ENCODE results near the gene APOBEC3B. TPM values are rescaled to one million over a fixed set of nuclear protein-coding genes. Genes with fewer than 3 reads are reported as not detected.

The APOBEC3B gene
- polyA plus RNA-seq, 1 donor from 2014 or later = not detected

GRCh38 chr22:39026509-39027150 is 44.5 kb downstream of the APOBEC3B start:
- Histone ChIP-seq H3K9me3 (ENCODE audit: low read length) (no peaks in the 10 kb centered on the region), H3K36me3 (ENCODE audit: insufficient read depth, low read length) (no peaks in the 10 kb centered on the region), H2AFZ (ENCODE audit: low read depth, low read length) (no peak overlapping the region), H3K27me3 (ENCODE audit: insufficient read depth, low read depth, low read length) (no peaks in the 10 kb centered on the region), H3K9me2 (ENCODE audit: insufficient read depth, low read length) (no peaks in the 10 kb centered on the region), H3K4me3 (ENCODE audit: low read length) (no peak overlapping the region), H3F3A (ENCODE audit: insufficient read depth, low read length, poor library complexity, severe bottlenecking) (no peaks in the 10 kb centered on the region), H3K79me2 (replicated peaks; ENCODE audit: insufficient read depth, low read length) (no peaks in the 10 kb centered on the region), H3K4me2 (ENCODE audit: low read length) (no peak overlapping the region), H3K9ac (ENCODE audit: low read length) (no peak overlapping the region), H3K27ac (ENCODE audit: low read length) (no peak overlapping the region), H4K20me1 (ENCODE audit: insufficient read depth) (no peaks in the 10 kb centered on the region)
- TF ChIP-seq CTCF (IDR thresholded peaks at IDR 0.05; ENCODE audit: poor library complexity, severe bottlenecking) = no peak
- no peak for TF ChIP-seq REST (IDR thresholded peaks at IDR 0.05; ENCODE audit: borderline replicate concordance)
- TF ChIP-seq EZH2 (IDR thresholded peaks at IDR 0.05; ENCODE audit: borderline replicate concordance, insufficient read depth, low read length, poor library complexity, severe bottlenecking) = no peak
- TF ChIP-seq MXI1 (conservative IDR thresholded peaks at IDR 0.05; ENCODE audit: poor library complexity, severe bottlenecking) = no peak
- TF ChIP-seq POLR2AphosphoS5 (IDR thresholded peaks at IDR 0.05) = no peak
- TF ChIP-seq RAD21 (conservative IDR thresholded peaks at IDR 0.05) = no peak
- no peak for TF ChIP-seq EP300 (conservative IDR thresholded peaks at IDR 0.05; ENCODE audit: poor library complexity, severe bottlenecking)
- TF ChIP-seq TAF1 (IDR thresholded peaks at IDR 0.05; ENCODE audit: low read depth) = no peak
- no peak for TF ChIP-seq SMC3 (conservative IDR thresholded peaks at IDR 0.05; ENCODE audit: poor library complexity)

DNA sequence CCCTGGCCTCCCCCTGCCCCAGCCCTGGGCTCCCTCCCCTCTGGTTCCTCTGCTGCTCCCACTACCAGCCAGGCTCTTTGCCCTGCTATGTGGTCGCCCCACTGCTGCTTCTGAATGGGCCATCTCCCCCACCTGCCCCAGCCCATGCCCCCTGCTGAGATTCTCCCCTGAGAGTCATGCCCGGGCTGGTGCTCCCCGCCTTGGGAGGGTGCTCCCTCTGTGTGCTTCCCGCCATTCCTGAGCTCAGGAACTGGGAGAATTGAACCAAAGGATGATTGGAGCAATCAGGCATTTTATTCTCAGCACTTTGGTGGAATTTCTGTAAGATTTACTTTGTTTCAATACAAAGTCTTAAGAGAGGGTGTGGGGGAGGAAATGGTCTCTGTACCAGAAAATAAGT is 45.6 kb downstream of the APOBEC3B start:
- Histone ChIP-seq H3K27ac (ENCODE audit: low read length) (no peak overlapping the region), H3K79me2 (replicated peaks; ENCODE audit: insufficient read depth, low read length) (no peaks in the 10 kb centered on the region), H3K27me3 (ENCODE audit: insufficient read depth, low read depth, low read length) (no peaks in the 10 kb centered on the region), H3K9me3 (ENCODE audit: low read length) (no peaks in the 10 kb centered on the region), H3K4me2 (ENCODE audit: low read length) (no peak overlapping the region), H3K4me3 (ENCODE audit: low read length) (no peak overlapping the region), H3F3A (ENCODE audit: insufficient read depth, low read length, poor library complexity, severe bottlenecking) (no peaks in the 10 kb centered on the region), H3K9me2 (ENCODE audit: insufficient read depth, low read length) (no peaks in the 10 kb centered on the region), H3K36me3 (ENCODE audit: insufficient read depth, low read length) (no peaks in the 10 kb centered on the region), H3K9ac (ENCODE audit: low read length) (no peak overlapping the region), H2AFZ (ENCODE audit: low read depth, low read length) (no peak overlapping the region), H4K20me1 (ENCODE audit: insufficient read depth) (no peaks in the 10 kb centered on the region)
- TF ChIP-seq POLR2AphosphoS5 (IDR thresholded peaks at IDR 0.05) = no peak
- no peak for TF ChIP-seq EP300 (conservative IDR thresholded peaks at IDR 0.05; ENCODE audit: poor library complexity, severe bottlenecking)
- no peak for TF ChIP-seq MXI1 (conservative IDR thresholded peaks at IDR 0.05; ENCODE audit: poor library complexity, severe bottlenecking)
- TF ChIP-seq TAF1 (IDR thresholded peaks at IDR 0.05; ENCODE audit: low read depth) = no peak
- TF ChIP-seq RAD21 (conservative IDR thresholded peaks at IDR 0.05) = no peak
- TF ChIP-seq SMC3 (conservative IDR thresholded peaks at IDR 0.05; ENCODE audit: poor library complexity) = no peak
- TF ChIP-seq EZH2 (IDR thresholded peaks at IDR 0.05; ENCODE audit: borderline replicate concordance, insufficient read depth, low read length, poor library complexity, severe bottlenecking) = no peak
- TF ChIP-seq CTCF (IDR thresholded peaks at IDR 0.05; ENCODE audit: poor library complexity, severe bottlenecking) = no peak
- no peak for TF ChIP-seq REST (IDR thresholded peaks at IDR 0.05; ENCODE audit: borderline replicate concordance)

All from neural cell (in vitro differentiated cells).